ENCODE results near the gene KANK4. TPM values are rescaled to one million over a fixed set of nuclear protein-coding genes. Genes with fewer than 3 reads are reported as not detected.

Gene KANK4
- total RNA-seq, 1 donor from 2014 or later: 1.0 TPM

DNA sequence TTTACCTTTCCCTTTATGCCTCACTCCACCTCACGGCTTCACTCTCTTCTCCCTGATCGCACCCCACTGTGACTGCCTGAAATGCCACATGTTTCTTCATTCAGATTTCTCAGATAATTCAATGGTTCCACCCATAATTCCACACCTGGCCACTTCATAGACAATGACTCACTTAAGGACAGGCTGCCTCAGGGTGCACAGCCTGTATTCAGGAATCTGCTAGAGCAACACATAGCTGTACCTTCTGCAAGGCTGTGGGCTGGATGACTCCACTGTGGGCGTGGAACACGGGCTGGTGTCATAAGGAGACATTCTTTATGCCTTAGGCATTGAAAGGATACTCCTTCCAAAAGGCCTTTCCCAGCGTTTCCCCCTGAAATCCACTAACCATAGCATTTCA is 88.5 kb downstream of the KANK4 start:
- H3K27me3 Mint-ChIP-seq: peaks cover 3% of the 10 kb centered on the region
- H3K27ac Mint-ChIP-seq: no peak overlapping the region
- no peak overlapping the region for H3K4me3 Mint-ChIP-seq (ENCODE audit: low read depth)
- TF ChIP-seq, protein P1, sequence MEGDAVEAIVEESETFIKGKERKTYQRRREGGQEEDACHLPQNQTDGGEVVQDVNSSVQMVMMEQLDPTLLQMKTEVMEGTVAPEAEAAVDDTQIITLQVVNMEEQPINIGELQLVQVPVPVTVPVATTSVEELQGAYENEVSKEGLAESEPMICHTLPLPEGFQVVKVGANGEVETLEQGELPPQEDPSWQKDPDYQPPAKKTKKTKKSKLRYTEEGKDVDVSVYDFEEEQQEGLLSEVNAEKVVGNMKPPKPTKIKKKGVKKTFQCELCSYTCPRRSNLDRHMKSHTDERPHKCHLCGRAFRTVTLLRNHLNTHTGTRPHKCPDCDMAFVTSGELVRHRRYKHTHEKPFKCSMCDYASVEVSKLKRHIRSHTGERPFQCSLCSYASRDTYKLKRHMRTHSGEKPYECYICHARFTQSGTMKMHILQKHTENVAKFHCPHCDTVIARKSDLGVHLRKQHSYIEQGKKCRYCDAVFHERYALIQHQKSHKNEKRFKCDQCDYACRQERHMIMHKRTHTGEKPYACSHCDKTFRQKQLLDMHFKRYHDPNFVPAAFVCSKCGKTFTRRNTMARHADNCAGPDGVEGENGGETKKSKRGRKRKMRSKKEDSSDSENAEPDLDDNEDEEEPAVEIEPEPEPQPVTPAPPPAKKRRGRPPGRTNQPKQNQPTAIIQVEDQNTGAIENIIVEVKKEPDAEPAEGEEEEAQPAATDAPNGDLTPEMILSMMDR (IDR thresholded peaks at IDR 0.05; ENCODE audit: unreplicated experiment): no peak
- H3K4me1 Mint-ChIP-seq (ENCODE audit: low read depth): peaks cover 8% of the 10 kb centered on the region
- H3K9me3 Mint-ChIP-seq (ENCODE audit: low read depth): no peaks in the 10 kb centered on the region
- H3K36me3 Mint-ChIP-seq (ENCODE audit: insufficient read depth): no peaks in the 10 kb centered on the region
- no peak for DNase-seq (ENCODE audit: low spot score, unreplicated experiment)

- no peak overlapping the region for H3K4me3 Mint-ChIP-seq (ENCODE audit: low read depth)
These were observed 89.3 kb downstream of the KANK4 start for GRCh38 chr1:62229932-62230331.

DNA sequence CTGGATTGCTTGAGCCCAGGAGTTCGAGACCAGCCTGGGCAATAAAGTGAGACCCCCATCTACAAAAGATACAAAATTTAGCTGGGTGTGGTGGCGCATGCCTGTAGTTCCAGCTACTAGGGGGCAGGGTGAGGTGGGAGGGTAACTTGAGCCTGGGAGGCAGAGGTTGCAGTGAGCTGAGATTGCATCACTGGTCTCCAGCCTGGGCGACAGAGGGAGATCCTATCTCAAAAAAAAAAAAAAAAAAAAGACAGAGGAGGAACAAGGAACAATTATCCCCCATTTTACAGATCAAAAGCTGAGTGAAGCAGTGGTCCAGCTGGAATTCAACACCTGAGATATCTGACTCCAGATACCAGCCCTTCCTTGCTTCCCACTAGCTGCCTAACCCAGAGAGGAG is 89.8 kb downstream of the KANK4 start:
- no peak for DNase-seq (ENCODE audit: low spot score, unreplicated experiment)
- no peak overlapping the region for H3K27ac Mint-ChIP-seq
- H3K27me3 Mint-ChIP-seq: peaks cover 3% of the 10 kb centered on the region
- no peaks in the 10 kb centered on the region for H3K9me3 Mint-ChIP-seq (ENCODE audit: low read depth)
- H3K4me1 Mint-ChIP-seq (ENCODE audit: low read depth): peaks cover 3% of the 10 kb centered on the region
- H3K4me3 Mint-ChIP-seq (ENCODE audit: low read depth): no peak overlapping the region
- TF ChIP-seq, protein P1 (IDR thresholded peaks at IDR 0.05; ENCODE audit: unreplicated experiment): no peak
- no peaks in the 10 kb centered on the region for H3K36me3 Mint-ChIP-seq (ENCODE audit: insufficient read depth)

More at GRCh38 chr1:62229932-62230331, 89.3 kb downstream of the KANK4 start:
- no peak for DNase-seq (ENCODE audit: low spot score, unreplicated experiment)
- H3K36me3 Mint-ChIP-seq (ENCODE audit: insufficient read depth): no peaks in the 10 kb centered on the region
- TF ChIP-seq, protein P1 (IDR thresholded peaks at IDR 0.05; ENCODE audit: unreplicated experiment): no peak
- H3K4me1 Mint-ChIP-seq (ENCODE audit: low read depth): peaks cover 7% of the 10 kb centered on the region
- H3K27ac Mint-ChIP-seq: no peak overlapping the region
- no peaks in the 10 kb centered on the region for H3K9me3 Mint-ChIP-seq (ENCODE audit: low read depth)
- H3K27me3 Mint-ChIP-seq: peaks cover 3% of the 10 kb centered on the region

- no peak overlapping the region for H3K4me3 Mint-ChIP-seq (ENCODE audit: low read depth)
- no peak overlapping the region for H3K27ac Mint-ChIP-seq
- no peaks in the 10 kb centered on the region for H3K9me3 Mint-ChIP-seq (ENCODE audit: low read depth)
- H3K4me1 Mint-ChIP-seq (ENCODE audit: low read depth): peaks cover 3% of the 10 kb centered on the region
- TF ChIP-seq, protein P1 (IDR thresholded peaks at IDR 0.05; ENCODE audit: unreplicated experiment): no peak
- H3K36me3 Mint-ChIP-seq (ENCODE audit: insufficient read depth): no peaks in the 10 kb centered on the region
- H3K27me3 Mint-ChIP-seq: peaks cover 3% of the 10 kb centered on the region
- no peak for DNase-seq (ENCODE audit: low spot score, unreplicated experiment)
These were observed 90.4 kb downstream of the KANK4 start for GRCh38 chr1:62228883-62229187.

DNA sequence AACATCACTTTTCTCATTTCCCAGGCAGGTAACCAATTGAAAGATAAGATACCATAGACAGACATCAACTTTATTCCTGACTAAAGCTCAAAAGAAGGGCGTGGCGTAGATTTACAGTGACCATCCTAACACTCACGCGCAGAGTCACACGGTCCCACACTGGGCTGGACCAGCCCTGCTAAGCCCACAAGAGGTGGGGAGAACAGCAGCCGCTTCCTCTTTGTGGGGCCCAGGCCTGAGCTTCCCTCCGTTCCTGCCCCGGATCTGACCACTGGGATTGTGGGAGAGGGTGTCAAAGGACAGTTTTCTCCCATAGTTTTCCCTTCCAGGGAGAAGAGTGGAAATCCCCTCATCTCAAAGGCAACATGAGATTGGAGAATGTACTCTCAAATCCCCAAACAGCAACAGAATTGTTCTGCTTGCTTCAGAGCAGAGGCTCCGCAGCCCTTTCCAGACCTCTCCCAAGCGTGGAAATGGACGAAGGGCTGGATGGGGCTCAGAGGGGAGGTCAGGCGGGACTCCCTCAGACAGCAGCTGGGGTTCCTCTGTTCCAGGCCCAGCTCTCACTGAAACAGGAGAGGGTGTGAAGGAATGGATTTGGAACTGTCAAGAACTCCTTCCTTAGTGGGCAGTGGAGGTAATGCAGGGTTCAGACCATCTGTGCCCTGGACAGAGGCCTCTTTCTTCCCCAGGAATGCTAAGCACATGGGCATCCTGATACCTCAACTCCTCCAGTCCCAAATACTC is 90.9 kb downstream of the KANK4 start:
- no peaks in the 10 kb centered on the region for H3K9me3 Mint-ChIP-seq (ENCODE audit: low read depth)
- TF ChIP-seq, protein P1 (IDR thresholded peaks at IDR 0.05; ENCODE audit: unreplicated experiment): no peak
- DNase-seq (ENCODE audit: low spot score, unreplicated experiment): no peak
- H3K4me1 Mint-ChIP-seq (ENCODE audit: low read depth): peaks cover 3% of the 10 kb centered on the region
- H3K27ac Mint-ChIP-seq: no peak overlapping the region
- H3K36me3 Mint-ChIP-seq (ENCODE audit: insufficient read depth): no peaks in the 10 kb centered on the region
- H3K4me3 Mint-ChIP-seq (ENCODE audit: low read depth): no peak overlapping the region
- H3K27me3 Mint-ChIP-seq: peaks cover 3% of the 10 kb centered on the region

Data from progenitor cell of endocrine pancreas (in vitro differentiated cells).